H1 (cell line): ENCODE data around the gene TRAF4. TPM values are rescaled to one million over a fixed set of nuclear protein-coding genes. Genes with fewer than 3 reads are reported as not detected.

ENCODE experiments used
- CTCF ChIA-PET: fragments of 300-600 bp; sonication (Branson Sonifier 250); formaldehyde crosslinking; loops from one replicate; lab custom pipeline; 2021; ENCODE audit not compliant: partially characterized antibody; lab: Charles Lee
- POLR2A ChIA-PET: fragments of 300-600 bp; sonication (Branson Sonifier 250); formaldehyde crosslinking; loops from one replicate; lab custom pipeline; 2021; ENCODE audit warnings: inconsistent platforms; ENCODE audit not compliant: partially characterized antibody; lab: Charles Lee
- DNase-seq, 2 experiments: peaks; one replicate each; pipeline versions ENCODE4 v3.0.0 to v3.0.0-alpha.2; 2010 to 2022; ENCODE audit warnings: low spot score in 2 of 2, low read depth in 1 of 2, mixed read lengths in 1 of 2
- FAIRE-seq: peaks from 2 replicates; lab custom pipeline; 2011; peaks lifted over from hg19 to GRCh38; lab: Jason Lieb, UNC
- H2AFZ ChIP-seq: 2 replicates; pipeline ENCODE4 v1.8.1; 2012; ENCODE audit warnings: low read length, inconsistent platforms
- H2AK5ac ChIP-seq: 2 replicates; pipeline ENCODE4 v1.6.1; 2013; ENCODE audit warnings: low read depth, low read length
- H2BK120ac ChIP-seq: replicated peaks from 2 replicates; pipeline ENCODE3; 2013; ENCODE audit warnings: low read depth, low read length, inconsistent platforms
- H2BK12ac ChIP-seq: 2 replicates; pipeline ENCODE4 v1.6.1; 2013; ENCODE audit warnings: low read depth, low read length
- H2BK15ac ChIP-seq: 2 replicates; pipeline ENCODE4 v1.6.1; 2013; ENCODE audit warnings: low read length
- H2BK20ac ChIP-seq: 2 replicates; pipeline ENCODE4 v1.6.1; 2013; ENCODE audit warnings: low read length
- H2BK5ac ChIP-seq: 2 replicates; pipeline ENCODE4 v1.6.1; 2013; ENCODE audit warnings: low read depth, low read length
- H3K14ac ChIP-seq: 2 replicates; pipeline ENCODE4 v1.6.1; 2013; ENCODE audit warnings: inconsistent platforms; ENCODE audit not compliant: insufficient read length
- H3K18ac ChIP-seq: 2 replicates; pipeline ENCODE4 v1.6.1; 2013; ENCODE audit warnings: low read length; ENCODE audit errors: extremely low read depth
- H3K23ac ChIP-seq: 2 replicates; pipeline ENCODE4 v1.6.1; 2013; ENCODE audit warnings: inconsistent platforms; ENCODE audit not compliant: insufficient read length
- H3K23me2 ChIP-seq: 2 replicates; pipeline ENCODE4 v1.6.1; 2013; ENCODE audit warnings: low read depth, low read length
- H3K27ac ChIP-seq: 2 replicates; pipeline ENCODE4 v1.6.1; 2011; ENCODE audit warnings: low read depth, low read length, inconsistent platforms
- H3K27me3 ChIP-seq, 4 experiments: replicated peaks in 1 of 4; 1 replicate in 1 of 4; 2 replicates in 3 of 4; pipeline versions ENCODE4 v1.6.1 to v1.8.1; 2011 to 2013; ENCODE audit warnings: low read length in 3 of 4, mild to moderate bottlenecking in 3 of 4, inconsistent platforms in 2 of 4, mixed read lengths in 2 of 4, moderate library complexity in 1 of 4; ENCODE audit not compliant: control insufficient read depth in 3 of 4, insufficient read depth in 3 of 4; ENCODE audit errors: extremely low read depth in 1 of 4
- H3K36me3 ChIP-seq, 4 experiments: 2 replicates each; pipeline versions ENCODE4 v1.6.1 to v1.8.1; 2011 to 2013; ENCODE audit warnings: mild to moderate bottlenecking in 4 of 4, low read length in 3 of 4, moderate library complexity in 2 of 4, control low read depth in 1 of 4, inconsistent platforms in 1 of 4; ENCODE audit not compliant: insufficient read depth in 4 of 4, control insufficient read depth in 2 of 4
- H3K4ac ChIP-seq: replicated peaks from 2 replicates; pipeline ENCODE3; 2013; ENCODE audit warnings: low read length, low read depth, mixed read lengths, inconsistent platforms; ENCODE audit not compliant: insufficient read length
- H3K4me1 ChIP-seq, 4 experiments: replicated peaks in 1 of 4; 1 replicate in 1 of 4; 2 replicates in 3 of 4; pipeline versions ENCODE4 v1.6.1 to v1.8.1; 2011 to 2013; ENCODE audit warnings: low read length in 3 of 4, inconsistent platforms in 2 of 4, mixed read lengths in 1 of 4; ENCODE audit not compliant: insufficient read depth in 4 of 4, control insufficient read depth in 3 of 4
- H3K4me2 ChIP-seq, 2 experiments: 2 replicates each; pipeline versions ENCODE4 v1.6.1 to v1.8.1; 2011 to 2013; ENCODE audit warnings: low read depth in 2 of 2, low read length in 2 of 2, control low read depth in 1 of 2, inconsistent platforms in 1 of 2, mild to moderate bottlenecking in 1 of 2; ENCODE audit not compliant: insufficient read depth in 1 of 2
- H3K4me3 ChIP-seq, 4 experiments: fragments of 200-600, 300-600 bp in 1 of 4; sonication (generic), shearing (Covaris generic), sonication (Bioruptor Twin) in 1 of 4; 2 replicates each; pipeline versions ENCODE4 v1.5.1 to v1.8.1; 2011 to 2016; ENCODE audit warnings: low read length in 4 of 4, low read depth in 3 of 4, control low read depth in 2 of 4, inconsistent platforms in 2 of 4, mild to moderate bottlenecking in 2 of 4, mixed read lengths in 1 of 4, moderate library complexity in 1 of 4; ENCODE audit not compliant: insufficient read depth in 2 of 4; ENCODE audit errors: extremely low read depth in 1 of 4
- H3K56ac ChIP-seq: replicated peaks from 2 replicates; pipeline ENCODE3; 2013; ENCODE audit warnings: low read depth, mild to moderate bottlenecking, mixed read lengths, low read length, inconsistent platforms; ENCODE audit not compliant: insufficient read length
- H3K79me1 ChIP-seq: 2 replicates; pipeline ENCODE4 v1.6.1; 2013; ENCODE audit warnings: low read depth, low read length, control low read depth
- H3K79me2 ChIP-seq, 2 experiments: 2 replicates each; pipeline versions ENCODE4 v1.6.1 to v1.8.1; 2012 to 2013; ENCODE audit warnings: low read length in 2 of 2, mild to moderate bottlenecking in 2 of 2, inconsistent platforms in 1 of 2; ENCODE audit not compliant: insufficient read depth in 2 of 2, control insufficient read depth in 1 of 2
- H3K9ac ChIP-seq, 4 experiments: replicated peaks in 1 of 4; 1 replicate in 1 of 4; 2 replicates in 3 of 4; pipeline versions ENCODE4 v1.6.1 to v1.8.1; 2011 to 2013; ENCODE audit warnings: low read depth in 3 of 4, low read length in 3 of 4, control low read depth in 2 of 4, mild to moderate bottlenecking in 2 of 4, moderate library complexity in 2 of 4, inconsistent platforms in 1 of 4; ENCODE audit errors: extremely low read depth in 1 of 4
- H3K9me3 ChIP-seq, 2 experiments: 2 replicates each; pipeline versions ENCODE4 v1.6.1 to v1.8.1; 2012 to 2013; ENCODE audit warnings: mild to moderate bottlenecking in 2 of 2, moderate library complexity in 2 of 2, control low read depth in 1 of 2, inconsistent platforms in 1 of 2, low read depth in 1 of 2, low read length in 1 of 2, mixed read lengths in 1 of 2; ENCODE audit not compliant: insufficient read depth in 2 of 2
- H4K20me1 ChIP-seq, 2 experiments: replicated peaks in 1 of 2; 2 replicates each; pipeline versions ENCODE3 to v1.8.1; 2011 to 2013; ENCODE audit warnings: inconsistent platforms in 2 of 2, low read length in 2 of 2, mild to moderate bottlenecking in 1 of 2; ENCODE audit not compliant: insufficient read depth in 2 of 2, control insufficient read depth in 1 of 2
- H4K5ac ChIP-seq: 2 replicates; pipeline ENCODE4 v1.6.1; 2013; ENCODE audit warnings: low read length, low read depth, mixed read lengths, inconsistent platforms; ENCODE audit not compliant: insufficient read length
- H4K8ac ChIP-seq: 2 replicates; pipeline ENCODE4 v1.8.0; 2013; ENCODE audit warnings: mild to moderate bottlenecking, moderate library complexity, low read length, inconsistent platforms; ENCODE audit not compliant: insufficient read depth; ENCODE audit errors: extremely low read depth
- H4K91ac ChIP-seq: replicated peaks from 2 replicates; pipeline ENCODE3; 2013; ENCODE audit warnings: low read length, mixed read lengths, inconsistent platforms; ENCODE audit not compliant: insufficient read length
- CREB1 ChIP-seq: IDR thresholded peaks from 2 replicates; pipeline ENCODE4 v1.6.1; 2012; ENCODE audit warnings: inconsistent platforms
- PHF8 ChIP-seq: fragments of 200-600 bp; sonication (generic); conservative IDR thresholded peaks from 2 replicates; pipeline ENCODE4 v1.7.1; 2012; ENCODE audit warnings: low read depth, mild to moderate bottlenecking, inconsistent platforms, low read length, moderate library complexity
- POLR2A ChIP-seq, 2 experiments: IDR thresholded peaks; 1 replicate in 1 of 2; 2 replicates in 1 of 2; pipeline ENCODE4 v1.6.1; 2011; ENCODE audit warnings: low read depth in 2 of 2, low read length in 2 of 2, mild to moderate bottlenecking in 2 of 2; ENCODE audit errors: control extremely low read depth in 1 of 2
- WGBS, 2 experiments: shearing (Covaris generic) in 1 of 2; methylation state at CpG; one replicate each; pipeline versions ENCODE4 v1.1.6 to v1.1.7; 2013 to 2015; ENCODE audit warnings: low lambda C conversion rate in 2 of 2, mixed read lengths in 2 of 2, inconsistent platforms in 1 of 2, low coverage in 1 of 2, missing lambda C conversion rate in 1 of 2; ENCODE audit not compliant: insufficient replicate concordance in 2 of 2, insufficient coverage in 1 of 2, insufficient read length in 1 of 2; ENCODE audit errors: extremely low coverage in 1 of 2, missing lambda C conversion rate in 1 of 2; 5-methylcytosine and 5-hydroxymethylcytosine counted together
- polyA plus RNA-seq, 7 experiments: library from polyadenylated mRNA; depleted of rRNA in 3 of 7; stranded (reverse) in 5 of 7; unstranded in 2 of 7; fragments of >200 nt in 5 of 7; fragments of 200-250 nt in 2 of 7; gene quantifications; 1 replicate in 5 of 7; 2 replicates in 1 of 7; 4 replicates in 1 of 7; pipeline versions ENCODE4 v1.2.1 to v1.2.3, GENCODE V29; 2011 to 2013; ENCODE audit warnings: missing spikeins in 2 of 7, mixed read lengths in 2 of 7
- total RNA-seq: library from RNA; stranded (reverse); fragmentation: NEBNext Ultra II Directional; extraction: Animal tissue kit (Norgen Biotek cat#: 25700); gene quantifications from 2 replicates; pipeline ENCODE4 v1.2.1, GENCODE V29; 2021

TRAF4 gene
- total and polyA plus RNA-seq, 2 of the 8 experiments (the other 6 are each of a cell fraction or from before 2014, with no cell fraction given), result 167 to 170 TPM

DNA sequence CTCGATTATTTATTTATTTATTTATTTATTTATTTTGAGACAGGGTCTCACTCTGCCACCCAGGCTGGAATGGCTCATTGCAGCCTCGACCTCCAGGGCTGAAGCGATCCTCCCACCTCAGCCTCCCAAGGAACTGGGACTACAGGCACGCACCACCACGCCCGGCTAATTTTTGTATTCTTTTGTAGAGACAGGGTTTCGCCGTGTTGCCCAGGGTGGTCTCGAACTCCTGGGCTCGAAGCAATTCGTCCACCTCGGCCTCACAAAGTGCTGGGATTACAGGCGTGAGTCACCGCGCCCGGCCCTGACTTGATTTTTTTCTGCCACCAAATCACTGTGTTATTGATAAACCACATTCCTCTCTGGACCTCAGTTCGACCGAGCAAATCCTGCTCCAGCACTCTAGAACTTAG, 24.8 kb upstream of the TRAF4 start:
- peak overlapping the region; percentile 63 for H3K4ac ChIP-seq
- H2BK5ac ChIP-seq, result peak overlapping the region; percentile 99
- H3K9me3 ChIP-seq, result no peaks in the 10 kb centered on the region
- H2AFZ ChIP-seq, result no peak overlapping the region
- H3K4me2 ChIP-seq, result peak overlapping the region; percentile 87 to 99
- CTCF ChIA-PET, result interaction anchor here (0.8 to 16.9 kb wide), 9 partner anchors 8 to 235 kb away, joined by 3 to 316 read pairs (median 4); partner anchors contain the start of genes PROCA1 and TRAF4
- FAIRE-seq (no peak), DNase-seq (no peak)
- H3K4me3 ChIP-seq, result peak overlapping the region; percentile 95 to 100 (median 98)
- H4K5ac ChIP-seq, result peak overlapping the region; percentile 66
- peaks cover 19% of the 10 kb centered on the region for H3K23me2 ChIP-seq
- H3K9ac ChIP-seq, result peak overlapping the region in 3 of 4 experiments; percentile 34 to 71 (median 70); a peak in 4 of 7 replicates
- no peak overlapping the region for H3K14ac ChIP-seq
- peaks cover 8 to 53% of the 10 kb centered on the region in 2 experiments for H3K79me2 ChIP-seq
- peak overlapping the region; percentile 46; the same call in 1 of the 2 replicates for H3K27ac ChIP-seq
- 0 out of 2 replicates have a peak overlapping the region, but pooled peaks have one; percentile 46 for H2AK5ac ChIP-seq
- H2BK15ac ChIP-seq, result no peak overlapping the region; the same call in 1 of the 2 replicates
- 17% methylated on average over 18 of the region's 18 CpGs; no CpG with 5 or more reads in 1 of the 2 experiments for WGBS, 2 experiments
- peak overlapping the region; percentile 67 for H2BK120ac ChIP-seq
- TF ChIP-seq CREB1 (no peak), PHF8 (0 out of 2 replicates have a peak, but pooled peaks have one; percentile 30), POLR2A (IDR thresholded peaks at IDR 0.05; ENCODE audit: control extremely low read depth in 1 of 2, low read depth in 2 of 2, low read length in 2 of 2) (0 out of 3 replicates have a peak, but pooled peaks of 1 of the 2 experiments have one; percentile 13)
- H3K27me3 ChIP-seq, result no peaks in the 10 kb centered on the region
- H3K4me1 ChIP-seq, result peaks cover 3 to 12% (median 6%) of the 10 kb centered on the region in 4 experiments
- peaks cover 6 to 24% of the 10 kb centered on the region in 2 experiments for H4K20me1 ChIP-seq
- H2BK20ac ChIP-seq, result no peak overlapping the region
- peak overlapping the region; percentile 75; the same call in 1 of the 2 replicates for H2BK12ac ChIP-seq
- H4K91ac ChIP-seq, result peak overlapping the region; percentile 61
- peaks cover 27 to 54% (median 42%) of the 10 kb centered on the region in 4 experiments for H3K36me3 ChIP-seq
- H3K56ac ChIP-seq, result peak overlapping the region; percentile 43
- H3K18ac ChIP-seq, result peak overlapping the region; percentile 99
- no peak overlapping the region for H4K8ac ChIP-seq
- peaks cover 13% of the 10 kb centered on the region; the same call in 1 of the 2 replicates for H3K79me1 ChIP-seq
- POLR2A ChIA-PET, result interaction anchor here (0.6 to 17.6 kb wide), 37 partner anchors 7 to 791 kb away, joined by 3 to 813 read pairs (median 6); partner anchors contain the start of genes BLTP2, DHRS13, ERAL1 and FLOT2
- H3K23ac ChIP-seq, result no peak overlapping the region
